Tibial artery (tissue), 4 donors: ENCODE measurements around the gene S100A11.
A peak's percentile ranks its signal among the peaks of the same experiment; 100 is the strongest.
"Not testable (repeated sequence)": the region's sequence is repeated elsewhere in the genome, so short reads cannot be mapped to it uniquely, and the experiment has no call there.

Experiments used
- DNase-seq, 2 donors: peaks; one replicate each; pipeline ENCODE4 v3.0.0-alpha.2; 2019
- H3K27ac ChIP-seq, 2 donors: fragments of 200-600 bp; sonication (generic) in 1 of 2; 1 replicate in 1 of 2; 2 replicates in 1 of 2; pipeline ENCODE4 v1.5.1; 2018 to 2019; ENCODE audit warnings: mild to moderate bottlenecking in 1 of 2
- H3K27me3 ChIP-seq, 2 donors: fragments of 200-600 bp; sonication (generic) in 1 of 2; one replicate each; pipeline versions ENCODE4 v1.5.1 to v1.6.0; 2016 to 2019
- H3K36me3 ChIP-seq, 3 donors: fragments of 200-600 bp; sonication (generic) in 2 of 3; one replicate each; pipeline ENCODE4 v1.5.1; 2016 to 2019; ENCODE audit warnings: mild to moderate bottlenecking in 2 of 3
- H3K4me1 ChIP-seq, 4 donors: fragments of 200-600 bp; sonication (generic) in 2 of 4; 1 replicate in 3 of 4; 2 replicates in 1 of 4; pipeline ENCODE4 v1.5.1; 2016 to 2019
- H3K4me3 ChIP-seq, 2 donors: fragments of 200-600 bp; sonication (generic) in 1 of 2; 1 replicate in 1 of 2; 2 replicates in 1 of 2; pipeline ENCODE4 v1.5.1; 2018 to 2019; ENCODE audit warnings: mild to moderate bottlenecking in 2 of 2
- H3K9me3 ChIP-seq, 3 donors: fragments of 200-600 bp; sonication (generic) in 1 of 3; one replicate each; pipeline ENCODE4 v1.5.1; 2016 to 2019
- CTCF ChIP-seq, 2 experiments: fragments of 200-600 bp in 1 of 2; fragments of 450-650 bp in 1 of 2; IDR thresholded peaks; one replicate each; pipeline ENCODE4 v1.5.1; 2017 to 2019; ENCODE audit warnings: antibody characterized with exemption in 2 of 2, mild to moderate bottlenecking in 1 of 2, moderate library complexity in 1 of 2
- intact Hi-C: fragments of 100-400 bp; cut with DNase I; formaldehyde crosslinking; loops from one replicate; pipeline ENCODE4 v1.15.0; 2023; ENCODE audit warnings: low total_unique reads

S100A11 gene

GRCh38 chr1:152036267-152037216 is at the start of gene S100A11:
S100A11 (minus strand) TSS chr1:152037004; CDS start chr1:152036915, 89 bp downstream.
- no peaks in the 10 kb centered on the region for H3K9me3 ChIP-seq
- intact Hi-C loops: no loop called here
- H3K27me3 ChIP-seq: peaks cover 0 to 3% of the 10 kb centered on the region in 2 donors
- H3K36me3 ChIP-seq: peaks cover 21 to 26% (median 23%) of the 10 kb centered on the region in 3 donors
- peaks cover 0 to 28% (median 16%) of the 10 kb centered on the region in 4 donors for H3K4me1 ChIP-seq
- peak within 1 kb of the TSS; percentile 87 to 95 for H3K27ac ChIP-seq
- peak in 1 of 2 experiments; percentile 7 for TF ChIP-seq CTCF (IDR thresholded peaks at IDR 0.05)
- H3K4me3 ChIP-seq: peak within 1 kb of the TSS; percentile 59 to 71
- DNase-seq: peak; percentile 94 to 95

- no peak for DNase-seq
- no peaks in the 10 kb centered on the region for H3K9me3 ChIP-seq
- peaks cover 0 to 11% of the 10 kb centered on the region in 2 donors for H3K27me3 ChIP-seq
- H3K4me1 ChIP-seq: no peaks in the 10 kb centered on the region
- intact Hi-C loops: no loop called here
- no peak overlapping the region for H3K4me3 ChIP-seq
- H3K27ac ChIP-seq: no peak overlapping the region
- no peaks in the 10 kb centered on the region for H3K36me3 ChIP-seq
- TF ChIP-seq CTCF (IDR thresholded peaks at IDR 0.05): no peak
Measured at GRCh38 chr1:152084853-152085252, 48.0 kb upstream of the S100A11 start.

DNA sequence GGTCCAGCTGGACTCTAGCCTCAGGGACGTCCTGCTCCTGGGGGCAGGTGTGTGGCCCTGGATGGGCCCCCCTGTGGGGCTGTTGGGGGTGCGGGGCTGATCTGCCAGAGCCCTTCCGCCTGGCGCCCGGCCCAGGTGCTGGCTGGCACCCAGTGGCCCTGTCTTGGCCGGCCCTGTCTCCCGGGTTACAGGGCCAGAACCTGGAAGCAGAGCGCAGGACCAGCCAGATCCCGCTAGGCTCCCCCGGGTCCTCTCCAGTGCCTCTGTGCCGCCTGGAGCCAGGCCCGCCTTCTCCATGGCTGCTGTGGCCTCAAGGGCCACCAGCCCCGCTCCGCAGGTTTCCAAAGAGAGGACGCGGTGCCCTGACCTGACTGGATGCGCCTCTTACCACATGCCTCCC is 44.2 kb upstream of the S100A11 start:
- H3K4me3 ChIP-seq, H3K27ac ChIP-seq, H3K9me3 ChIP-seq, DNase-seq, intact Hi-C loops, H3K36me3 ChIP-seq, H3K4me1 ChIP-seq: not testable (repeated sequence)
- H3K27me3 ChIP-seq: peaks cover 0 to 11% of the 10 kb centered on the region in 2 donors

- H3K27ac ChIP-seq, intact Hi-C loops, H3K4me3 ChIP-seq, H3K9me3 ChIP-seq, H3K4me1 ChIP-seq, DNase-seq, H3K36me3 ChIP-seq: not testable (repeated sequence)
- H3K27me3 ChIP-seq: peaks cover 0 to 11% of the 10 kb centered on the region in 2 donors
Measured at GRCh38 chr1:152080494-152080893, 43.7 kb upstream of the S100A11 start.

- DNase-seq: no peak
- TF ChIP-seq CTCF (IDR thresholded peaks at IDR 0.05): no peak
- Histone ChIP-seq H3K4me1 (no peaks in the 10 kb centered on the region), H3K9me3 (no peaks in the 10 kb centered on the region), H3K27ac (no peak overlapping the region), H3K36me3 (no peaks in the 10 kb centered on the region), H3K4me3 (no peak overlapping the region), H3K27me3 (peaks cover 0 to 11% of the 10 kb centered on the region in 2 donors)
- intact Hi-C loops: no loop called here
Measured at GRCh38 chr1:152078831-152079441, 42.1 kb upstream of the S100A11 start.

DNA sequence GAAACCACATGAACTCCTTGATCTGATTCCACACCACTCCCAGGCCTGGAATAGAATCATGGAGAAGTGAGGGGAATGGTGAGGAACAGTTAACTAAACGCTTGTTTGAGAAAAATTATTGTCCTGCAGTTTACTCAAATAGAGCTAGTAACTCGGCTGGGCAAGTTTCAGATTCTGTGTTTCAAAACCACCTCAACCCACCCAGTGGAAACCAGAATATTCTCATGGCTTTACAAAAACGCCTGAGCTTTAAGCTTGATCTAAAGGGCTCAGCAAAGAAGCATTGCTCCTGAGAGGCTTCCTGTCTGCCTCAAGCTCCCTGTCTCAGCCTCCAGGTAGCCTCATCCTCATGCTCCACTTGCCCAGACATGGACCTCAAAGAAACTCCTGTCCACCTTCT is 35.5 kb upstream of the S100A11 start:
- Histone ChIP-seq H3K4me1 (no peaks in the 10 kb centered on the region), H3K27me3 (peaks cover 0 to 15% of the 10 kb centered on the region in 2 donors), H3K27ac (no peak overlapping the region), H3K4me3 (no peak overlapping the region), H3K36me3 (no peaks in the 10 kb centered on the region), H3K9me3 (no peaks in the 10 kb centered on the region)
- no peak for TF ChIP-seq CTCF (IDR thresholded peaks at IDR 0.05)
- intact Hi-C loops: no loop called here
- no peak for DNase-seq
